HL-60/S4 (cell line): ENCODE results near the gene TM9SF4.
"Not testable (repeated sequence)": the region's sequence is repeated elsewhere in the genome, so short reads cannot be mapped to it uniquely, and the experiment has no call there.

Source experiments
- in situ Hi-C: fragments of 300-500 bp; cut with MboI; formaldehyde crosslinking; loops from 2 replicates; pipeline ENCODE4 v1.14.3; 2022; ENCODE audit warnings: low sequenced_read_pairs

TM9SF4 gene

GRCh38 chr20:32155017-32155981 is 45.8 kb downstream of the TM9SF4 start:
- in situ Hi-C loops, result no loop called here

DNA sequence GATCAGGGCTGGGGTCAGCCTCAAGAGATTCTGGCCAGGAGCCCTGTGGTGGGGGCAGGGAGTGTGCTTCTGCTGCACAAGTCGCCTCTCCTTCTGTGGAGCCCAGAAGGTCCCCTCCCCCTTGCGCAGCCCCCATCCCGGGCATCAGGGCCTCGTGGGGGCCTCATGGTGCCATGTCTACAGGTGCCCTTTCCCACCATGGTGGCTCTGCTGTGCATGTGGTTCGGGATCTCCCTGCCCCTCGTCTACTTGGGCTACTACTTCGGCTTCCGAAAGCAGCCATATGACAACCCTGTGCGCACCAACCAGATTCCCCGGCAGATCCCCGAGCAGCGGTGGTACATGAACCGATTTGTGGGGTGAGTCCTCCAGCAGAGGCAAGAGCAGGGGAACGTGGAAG is 48.1 kb downstream of the TM9SF4 start:
- in situ Hi-C loops, result no loop called here

GRCh38 chr20:32158351-32158750 is 48.8 kb downstream of the TM9SF4 start:
- in situ Hi-C loops, result no loop called here

- in situ Hi-C loops, result no loop called here
These were observed 49.6 kb downstream of the TM9SF4 start for GRCh38 chr20:32158943-32159660.

GRCh38 chr20:32159766-32160221 is 50.3 kb downstream of the TM9SF4 start:
- in situ Hi-C loops, result no loop called here

DNA sequence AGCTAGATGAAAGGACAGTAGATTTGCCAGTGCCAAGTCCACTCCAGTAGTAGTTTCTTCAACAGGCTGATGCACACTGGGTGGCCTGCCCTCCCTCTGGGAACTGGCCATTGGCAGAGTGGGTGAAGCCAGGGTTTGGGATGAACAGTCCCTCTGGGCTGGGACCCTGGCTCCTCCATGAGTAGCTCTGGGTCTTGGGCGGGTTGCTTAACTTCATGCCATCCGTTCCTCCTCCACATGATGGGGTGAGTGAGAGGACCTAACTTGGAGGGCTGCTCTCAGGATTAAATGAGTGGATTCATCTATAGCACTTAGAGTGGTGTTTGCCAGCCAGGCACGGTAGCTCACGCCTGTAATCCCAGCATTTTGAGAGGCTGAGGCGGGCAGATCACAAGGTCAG is 50.8 kb downstream of the TM9SF4 start:
- in situ Hi-C loops, result no loop called here

- in situ Hi-C loops, result no loop called here
These were observed 52.8 kb downstream of the TM9SF4 start for GRCh38 chr20:32162351-32162750.

DNA sequence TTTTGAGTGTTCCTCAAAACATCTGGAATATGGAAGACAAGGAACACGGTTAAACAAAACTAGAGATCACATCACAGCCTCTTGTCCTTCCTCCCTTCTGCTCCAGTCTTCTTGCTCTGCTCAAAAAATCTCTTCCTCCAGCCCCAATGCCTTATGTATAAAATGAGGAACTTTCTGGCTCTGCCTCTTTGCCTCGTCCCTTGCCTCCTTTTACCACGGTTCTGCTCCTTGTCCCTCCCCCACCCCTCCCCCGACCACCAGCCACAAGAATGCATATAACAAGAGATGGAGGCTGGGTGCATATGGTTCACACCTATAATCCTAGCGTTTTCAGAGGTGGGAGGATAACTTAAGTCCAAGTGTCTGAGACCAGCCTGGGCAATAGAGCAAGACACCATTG is 54.4 kb downstream of the TM9SF4 start:
- in situ Hi-C loops, result no loop called here

DNA sequence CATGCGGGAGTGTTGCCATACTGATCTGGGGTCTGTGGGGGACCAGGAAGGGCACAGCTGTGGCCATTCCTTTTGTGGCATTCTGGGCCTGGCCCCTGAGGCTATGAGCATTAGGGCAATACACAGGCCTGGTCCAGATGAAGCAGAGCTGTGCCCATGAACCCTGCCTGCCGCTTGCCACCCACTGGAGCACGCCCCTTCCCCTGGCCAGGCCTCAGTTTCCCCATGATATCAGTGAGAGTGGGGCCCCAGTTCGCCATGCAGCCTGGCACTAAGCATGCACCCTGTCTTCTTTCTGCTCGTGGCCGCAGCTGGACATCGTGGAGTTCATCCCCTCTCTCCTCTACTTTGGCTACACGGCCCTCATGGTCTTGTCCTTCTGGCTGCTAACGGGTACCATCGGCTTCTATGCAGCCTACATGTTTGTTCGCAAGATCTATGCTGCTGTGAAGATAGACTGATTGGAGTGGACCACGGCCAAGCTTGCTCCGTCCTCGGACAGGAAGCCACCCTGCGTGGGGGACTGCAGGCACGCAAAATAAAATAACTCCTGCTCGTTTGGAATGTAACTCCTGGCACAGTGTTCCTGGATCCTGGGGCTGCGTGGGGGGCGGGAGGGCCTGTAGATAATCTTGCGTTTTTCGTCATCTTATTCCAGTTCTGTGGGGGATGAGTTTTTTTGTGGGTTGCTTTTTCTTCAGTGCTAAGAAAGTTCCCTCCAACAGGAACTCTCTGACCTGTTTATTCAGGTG is 55.6 kb downstream of the TM9SF4 start:
- in situ Hi-C loops, result no loop called here

- in situ Hi-C loops, result no loop called here
These were observed 56.5 kb downstream of the TM9SF4 start for GRCh38 chr20:32165836-32166545.

DNA sequence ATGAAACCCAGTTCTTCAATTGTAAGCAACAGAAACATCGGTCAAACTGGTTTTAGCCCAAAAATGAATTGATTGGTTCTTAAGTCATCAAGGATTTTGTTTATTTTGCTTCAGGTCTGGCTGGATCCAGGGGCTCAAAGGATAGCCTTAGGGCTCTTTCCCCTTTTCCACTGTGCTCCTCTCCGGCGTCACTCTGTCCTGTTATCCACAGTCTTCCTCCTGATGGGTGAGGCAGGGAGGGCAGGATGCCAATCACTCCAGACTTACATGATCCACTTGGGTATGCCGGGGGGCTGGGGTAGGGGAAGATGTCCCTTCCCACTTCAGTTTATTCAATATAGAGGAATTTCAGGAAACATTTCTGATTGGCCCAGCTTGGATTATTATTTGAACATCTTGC is 58.0 kb downstream of the TM9SF4 start:
- in situ Hi-C loops, result no loop called here

DNA sequence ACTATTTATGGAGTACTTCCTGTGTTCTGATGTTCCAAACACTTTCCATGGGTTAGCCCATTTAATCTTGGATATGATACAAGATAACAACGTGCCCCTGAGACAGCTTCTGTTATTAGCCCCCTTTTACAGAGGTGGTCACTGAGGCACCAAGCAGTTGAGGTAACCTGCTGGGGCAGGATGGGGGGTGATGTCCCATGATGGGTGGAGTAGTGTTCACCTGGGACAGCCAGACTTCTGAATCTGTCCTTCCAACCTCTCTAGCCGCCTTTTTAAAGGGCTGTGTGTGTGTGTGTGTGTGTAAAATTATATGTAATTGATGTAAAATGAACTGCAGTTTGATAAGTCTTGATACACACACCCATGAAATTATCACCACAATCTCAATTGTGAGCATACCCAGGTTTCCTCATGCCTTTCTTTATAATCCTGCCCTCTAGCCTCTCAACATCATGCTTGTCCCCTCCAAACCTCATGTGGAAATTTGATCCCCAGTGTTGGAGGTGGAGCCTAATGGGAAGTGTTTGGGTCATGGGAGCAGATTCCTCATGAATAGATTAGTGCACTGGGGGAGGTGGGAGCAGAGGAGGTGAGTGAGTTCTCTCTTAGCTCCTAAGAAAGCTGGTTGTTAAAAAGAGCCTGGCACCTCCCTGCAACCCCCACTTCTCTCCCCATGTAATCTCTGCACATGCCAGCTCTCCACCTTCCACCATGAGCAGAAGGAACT is 58.8 kb downstream of the TM9SF4 start:
- in situ Hi-C loops, result no loop called here

DNA sequence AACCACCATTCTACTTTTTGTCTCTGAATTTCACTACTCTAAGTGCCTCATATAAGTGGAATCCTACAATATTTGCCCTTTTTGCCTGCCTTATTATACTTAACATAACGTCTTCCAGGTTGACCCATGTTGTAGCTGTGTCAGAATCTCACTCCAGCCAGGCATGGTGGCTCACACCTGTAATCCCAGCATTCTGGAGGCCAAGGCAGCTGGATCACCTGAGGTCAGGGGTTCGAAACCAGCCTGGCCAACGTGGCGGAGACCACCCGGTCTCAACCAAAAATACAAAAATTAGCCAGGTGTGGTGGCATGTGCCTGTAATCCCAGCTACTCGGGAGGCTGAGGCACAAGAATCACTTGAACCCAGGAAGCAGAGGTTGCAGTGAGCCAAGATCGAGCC is 68.2 kb downstream of the TM9SF4 start:
- in situ Hi-C loops, result not testable (repeated sequence)

- in situ Hi-C loops, result no loop called here
These were observed 70.0 kb downstream of the TM9SF4 start for GRCh38 chr20:32179515-32179914.

GRCh38 chr20:32179934-32180333 is 70.4 kb downstream of the TM9SF4 start:
- in situ Hi-C loops, result no loop called here

DNA sequence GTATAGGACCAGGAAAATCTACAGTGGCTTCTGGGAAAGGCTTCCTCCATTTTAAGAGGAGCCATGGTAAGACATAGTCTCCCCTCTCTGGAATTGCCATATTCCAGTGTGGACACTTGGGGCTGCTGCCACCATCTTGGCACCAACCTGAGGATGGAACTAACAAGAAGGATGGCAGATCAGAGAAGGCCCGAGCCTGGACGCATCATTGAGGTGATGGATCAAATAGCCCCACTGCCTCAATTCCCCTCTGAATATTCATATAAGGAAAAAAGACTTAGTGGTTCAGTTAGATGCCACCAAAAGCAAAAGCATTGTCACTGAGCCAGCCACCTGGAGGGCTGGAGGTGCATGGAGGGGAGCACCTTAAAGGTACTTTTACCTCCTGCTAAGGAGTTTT is 72.1 kb downstream of the TM9SF4 start:
- in situ Hi-C loops, result no loop called here

GRCh38 chr20:32183947-32184635 is 74.6 kb downstream of the TM9SF4 start:
- in situ Hi-C loops, result no loop called here

DNA sequence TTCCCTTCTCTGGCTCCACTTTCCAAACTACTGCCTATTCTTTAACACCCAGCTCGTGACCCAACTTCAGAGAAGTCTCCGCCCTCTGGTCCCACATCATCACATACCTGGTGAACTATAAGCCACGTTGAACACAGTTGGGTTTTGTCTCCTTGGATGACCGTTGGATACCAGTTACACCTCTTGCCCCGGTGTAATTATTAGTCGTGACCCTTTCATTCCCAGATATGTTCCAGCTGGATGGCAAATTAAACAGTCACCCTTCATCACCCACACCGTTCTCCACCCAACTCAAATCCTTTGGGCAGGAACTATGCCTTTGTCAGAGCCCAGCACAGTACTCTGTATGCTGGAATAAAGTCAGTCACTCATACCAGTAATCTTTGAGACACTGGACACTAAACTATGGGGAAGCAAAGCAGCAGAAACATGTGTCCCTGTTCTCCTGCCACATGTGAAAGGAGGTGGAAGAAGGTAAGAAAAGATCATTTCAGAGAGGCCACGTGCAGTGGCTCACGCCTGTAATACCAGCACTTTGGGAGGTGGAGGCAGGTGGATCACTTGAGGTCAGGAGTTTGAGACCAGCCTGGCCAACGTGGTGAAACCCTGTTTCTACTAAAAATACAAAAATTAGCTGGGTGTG is 75.6 kb downstream of the TM9SF4 start:
- in situ Hi-C loops, result no loop called here

GRCh38 chr20:32186506-32186905 is 77.0 kb downstream of the TM9SF4 start:
- in situ Hi-C loops, result no loop called here
